ENCODE results near the gene SH3RF3. TPM values are rescaled to one million over a fixed set of nuclear protein-coding genes. Genes with fewer than 3 reads are reported as not detected.

Gene SH3RF3
- total RNA-seq, 1 experiment from 2014 or later = not detected

DNA sequence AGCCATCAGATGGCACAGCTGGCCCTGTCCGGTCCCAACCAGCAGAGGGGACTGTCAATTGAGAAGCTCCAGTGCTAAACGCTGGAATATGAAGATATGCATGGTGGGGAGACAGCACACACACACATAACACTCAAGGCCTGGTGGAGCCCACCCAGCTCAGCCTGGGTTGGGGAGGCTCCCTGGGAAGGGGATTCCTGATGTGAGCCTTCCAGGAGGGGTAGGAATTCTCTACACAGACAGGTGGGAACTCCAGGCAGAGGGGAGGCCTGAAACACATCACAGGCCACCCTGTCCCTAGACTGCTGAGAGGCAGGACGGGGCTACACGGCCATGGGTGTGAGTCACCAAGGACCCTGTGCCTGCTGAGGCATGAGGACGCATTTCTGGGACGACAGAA is 49.4 kb upstream of the SH3RF3 start:
- H3K9ac ChIP-seq (ENCODE audit: low read length) = no peak overlapping the region
- no peak for DNase-seq (ENCODE audit: low read depth, low spot score)
- H3K27me3 ChIP-seq (ENCODE audit: insufficient read depth, low read length) = 0 out of 2 replicates have a peak, but pooled peaks cover 15% of the 10 kb centered on the region
- no peak overlapping the region for H2AFZ ChIP-seq (ENCODE audit: low read depth, low read length, poor library complexity, severe bottlenecking)
- H3K79me2 ChIP-seq (ENCODE audit: insufficient read depth, low read length) = no peaks in the 10 kb centered on the region
- ChIA-PET POLR2A (no interaction called here), RAD21 (ENCODE audit: low non-redundant PET in 1 of 2, low total read pairs in 2 of 2, uncharacterized antibody in 2 of 2, unreplicated experiment in 2 of 2) (no interaction called here), CTCF (no interaction called here)
- ATAC-seq = no peak
- H3K4me3 ChIP-seq (replicated peaks in 1 of 2; ENCODE audit: low read depth in 1 of 2, low read length in 2 of 2) = no peak overlapping the region
- H3K27ac ChIP-seq (ENCODE audit: low read depth, low read length) = no peak overlapping the region
- no peak overlapping the region for H3K4me2 ChIP-seq (ENCODE audit: low read length)
- H3K9me2 ChIP-seq (ENCODE audit: insufficient read depth) = no peaks in the 10 kb centered on the region
- no peaks in the 10 kb centered on the region for H4K20me1 ChIP-seq (ENCODE audit: insufficient read depth)
- intact Hi-C loops (cut with micrococcal nuclease) = no loop called here
- TF ChIP-seq RAD21 (IDR thresholded peaks at IDR 0.05; ENCODE audit: low read depth) (no peak), SRF (IDR thresholded peaks at IDR 0.05; ENCODE audit: low read depth) (no peak), POLR2AphosphoS5 (IDR thresholded peaks at IDR 0.05; ENCODE audit: low read depth, low read length) (no peak), ZNF274 (IDR thresholded peaks at IDR 0.05; ENCODE audit: low read depth, low read length) (no peak), ZFX (IDR thresholded peaks at IDR 0.05) (no peak), JUND (IDR thresholded peaks at IDR 0.05) (no peak), YY1 (IDR thresholded peaks at IDR 0.05; ENCODE audit: extremely low read depth, insufficient replicate concordance, low read depth, low read length) (no peak), EZH2phosphoT487 (IDR thresholded peaks at IDR 0.05; ENCODE audit: borderline replicate concordance) (no peak), POLR2A (IDR thresholded peaks at IDR 0.05; ENCODE audit: borderline replicate concordance, extremely low read depth, insufficient read depth, insufficient read length) (no peak), TCF7L2 (IDR thresholded peaks at IDR 0.05; ENCODE audit: borderline replicate concordance, extremely low read depth, insufficient read depth, insufficient read length) (no peak), EGR1 (IDR thresholded peaks at IDR 0.05; ENCODE audit: low read depth) (no peak), CBX3 (IDR thresholded peaks at IDR 0.05; ENCODE audit: low read depth) (no peak), ELF1 (IDR thresholded peaks at IDR 0.05; ENCODE audit: borderline replicate concordance, low read depth) (no peak)
- TF ChIP-seq, protein P1, sequence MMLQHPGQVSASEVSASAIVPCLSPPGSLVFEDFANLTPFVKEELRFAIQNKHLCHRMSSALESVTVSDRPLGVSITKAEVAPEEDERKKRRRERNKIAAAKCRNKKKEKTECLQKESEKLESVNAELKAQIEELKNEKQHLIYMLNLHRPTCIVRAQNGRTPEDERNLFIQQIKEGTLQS (IDR thresholded peaks at IDR 0.05) = no peak
- TF ChIP-seq, protein P2, sequence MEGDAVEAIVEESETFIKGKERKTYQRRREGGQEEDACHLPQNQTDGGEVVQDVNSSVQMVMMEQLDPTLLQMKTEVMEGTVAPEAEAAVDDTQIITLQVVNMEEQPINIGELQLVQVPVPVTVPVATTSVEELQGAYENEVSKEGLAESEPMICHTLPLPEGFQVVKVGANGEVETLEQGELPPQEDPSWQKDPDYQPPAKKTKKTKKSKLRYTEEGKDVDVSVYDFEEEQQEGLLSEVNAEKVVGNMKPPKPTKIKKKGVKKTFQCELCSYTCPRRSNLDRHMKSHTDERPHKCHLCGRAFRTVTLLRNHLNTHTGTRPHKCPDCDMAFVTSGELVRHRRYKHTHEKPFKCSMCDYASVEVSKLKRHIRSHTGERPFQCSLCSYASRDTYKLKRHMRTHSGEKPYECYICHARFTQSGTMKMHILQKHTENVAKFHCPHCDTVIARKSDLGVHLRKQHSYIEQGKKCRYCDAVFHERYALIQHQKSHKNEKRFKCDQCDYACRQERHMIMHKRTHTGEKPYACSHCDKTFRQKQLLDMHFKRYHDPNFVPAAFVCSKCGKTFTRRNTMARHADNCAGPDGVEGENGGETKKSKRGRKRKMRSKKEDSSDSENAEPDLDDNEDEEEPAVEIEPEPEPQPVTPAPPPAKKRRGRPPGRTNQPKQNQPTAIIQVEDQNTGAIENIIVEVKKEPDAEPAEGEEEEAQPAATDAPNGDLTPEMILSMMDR (IDR thresholded peaks at IDR 0.05 in 2 of 3, conservative IDR thresholded peaks at IDR 0.05 in 1 of 3; ENCODE audit: borderline replicate concordance in 1 of 3, insufficient read depth in 1 of 3, low read depth in 2 of 3, low read length in 2 of 3) = no peak
- TF ChIP-seq, protein P3, sequence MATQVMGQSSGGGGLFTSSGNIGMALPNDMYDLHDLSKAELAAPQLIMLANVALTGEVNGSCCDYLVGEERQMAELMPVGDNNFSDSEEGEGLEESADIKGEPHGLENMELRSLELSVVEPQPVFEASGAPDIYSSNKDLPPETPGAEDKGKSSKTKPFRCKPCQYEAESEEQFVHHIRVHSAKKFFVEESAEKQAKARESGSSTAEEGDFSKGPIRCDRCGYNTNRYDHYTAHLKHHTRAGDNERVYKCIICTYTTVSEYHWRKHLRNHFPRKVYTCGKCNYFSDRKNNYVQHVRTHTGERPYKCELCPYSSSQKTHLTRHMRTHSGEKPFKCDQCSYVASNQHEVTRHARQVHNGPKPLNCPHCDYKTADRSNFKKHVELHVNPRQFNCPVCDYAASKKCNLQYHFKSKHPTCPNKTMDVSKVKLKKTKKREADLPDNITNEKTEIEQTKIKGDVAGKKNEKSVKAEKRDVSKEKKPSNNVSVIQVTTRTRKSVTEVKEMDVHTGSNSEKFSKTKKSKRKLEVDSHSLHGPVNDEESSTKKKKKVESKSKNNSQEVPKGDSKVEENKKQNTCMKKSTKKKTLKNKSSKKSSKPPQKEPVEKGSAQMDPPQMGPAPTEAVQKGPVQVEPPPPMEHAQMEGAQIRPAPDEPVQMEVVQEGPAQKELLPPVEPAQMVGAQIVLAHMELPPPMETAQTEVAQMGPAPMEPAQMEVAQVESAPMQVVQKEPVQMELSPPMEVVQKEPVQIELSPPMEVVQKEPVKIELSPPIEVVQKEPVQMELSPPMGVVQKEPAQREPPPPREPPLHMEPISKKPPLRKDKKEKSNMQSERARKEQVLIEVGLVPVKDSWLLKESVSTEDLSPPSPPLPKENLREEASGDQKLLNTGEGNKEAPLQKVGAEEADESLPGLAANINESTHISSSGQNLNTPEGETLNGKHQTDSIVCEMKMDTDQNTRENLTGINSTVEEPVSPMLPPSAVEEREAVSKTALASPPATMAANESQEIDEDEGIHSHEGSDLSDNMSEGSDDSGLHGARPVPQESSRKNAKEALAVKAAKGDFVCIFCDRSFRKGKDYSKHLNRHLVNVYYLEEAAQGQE (IDR thresholded peaks at IDR 0.05; ENCODE audit: low read depth) = no peak
- TF ChIP-seq, protein P4, sequence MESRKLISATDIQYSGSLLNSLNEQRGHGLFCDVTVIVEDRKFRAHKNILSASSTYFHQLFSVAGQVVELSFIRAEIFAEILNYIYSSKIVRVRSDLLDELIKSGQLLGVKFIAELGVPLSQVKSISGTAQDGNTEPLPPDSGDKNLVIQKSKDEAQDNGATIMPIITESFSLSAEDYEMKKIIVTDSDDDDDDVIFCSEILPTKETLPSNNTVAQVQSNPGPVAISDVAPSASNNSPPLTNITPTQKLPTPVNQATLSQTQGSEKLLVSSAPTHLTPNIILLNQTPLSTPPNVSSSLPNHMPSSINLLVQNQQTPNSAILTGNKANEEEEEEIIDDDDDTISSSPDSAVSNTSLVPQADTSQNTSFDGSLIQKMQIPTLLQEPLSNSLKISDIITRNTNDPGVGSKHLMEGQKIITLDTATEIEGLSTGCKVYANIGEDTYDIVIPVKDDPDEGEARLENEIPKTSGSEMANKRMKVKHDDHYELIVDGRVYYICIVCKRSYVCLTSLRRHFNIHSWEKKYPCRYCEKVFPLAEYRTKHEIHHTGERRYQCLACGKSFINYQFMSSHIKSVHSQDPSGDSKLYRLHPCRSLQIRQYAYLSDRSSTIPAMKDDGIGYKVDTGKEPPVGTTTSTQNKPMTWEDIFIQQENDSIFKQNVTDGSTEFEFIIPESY (IDR thresholded peaks at IDR 0.05; ENCODE audit: extremely low read depth, insufficient replicate concordance, low read length) = no peak
- H3K36me3 ChIP-seq (ENCODE audit: control insufficient read depth in 1 of 2, insufficient read depth in 2 of 2, low read length in 2 of 2) = no peaks in the 10 kb centered on the region
- no peaks in the 10 kb centered on the region for H3K9me3 ChIP-seq (ENCODE audit: control insufficient read depth in 1 of 2, insufficient read depth in 1 of 2, low read depth in 1 of 2, low read length in 2 of 2)
- no TSS peak for BruUV-seq (replicated peaks)
- H3K4me1 ChIP-seq (ENCODE audit: control insufficient read depth in 1 of 2, insufficient read depth in 2 of 2, low read length in 2 of 2) = no peaks in the 10 kb centered on the region

Data from HCT116 (cell line).